ENCODE measurements around the gene HOXA10.

Gene HOXA10

DNA sequence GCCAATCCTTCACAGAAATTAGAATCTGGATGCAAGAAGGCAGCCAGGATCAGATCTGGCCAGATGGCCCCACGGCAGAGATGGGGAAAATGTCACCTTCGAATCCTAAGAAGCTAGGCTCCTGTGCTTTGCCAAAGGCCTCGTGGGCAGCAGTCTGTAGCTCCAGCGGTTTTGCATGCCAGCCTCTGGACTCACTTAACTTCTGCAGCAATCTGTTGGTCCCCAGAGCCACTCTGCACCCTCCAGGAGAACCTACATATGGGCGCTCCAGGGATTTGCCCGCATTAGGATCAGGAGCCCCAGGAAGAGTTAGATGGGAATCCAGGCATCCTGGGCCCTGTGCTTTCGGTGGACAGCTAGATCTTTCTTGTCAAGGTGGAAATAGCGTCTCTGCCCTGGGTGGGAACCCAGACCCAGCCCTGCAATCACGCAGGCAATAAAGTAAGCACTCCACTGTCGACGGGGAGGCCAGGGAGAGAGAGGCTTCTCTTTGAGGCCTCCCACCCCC is 35.9 kb upstream of the HOXA10 start (continued):
- TF ChIP-seq, protein P1, sequence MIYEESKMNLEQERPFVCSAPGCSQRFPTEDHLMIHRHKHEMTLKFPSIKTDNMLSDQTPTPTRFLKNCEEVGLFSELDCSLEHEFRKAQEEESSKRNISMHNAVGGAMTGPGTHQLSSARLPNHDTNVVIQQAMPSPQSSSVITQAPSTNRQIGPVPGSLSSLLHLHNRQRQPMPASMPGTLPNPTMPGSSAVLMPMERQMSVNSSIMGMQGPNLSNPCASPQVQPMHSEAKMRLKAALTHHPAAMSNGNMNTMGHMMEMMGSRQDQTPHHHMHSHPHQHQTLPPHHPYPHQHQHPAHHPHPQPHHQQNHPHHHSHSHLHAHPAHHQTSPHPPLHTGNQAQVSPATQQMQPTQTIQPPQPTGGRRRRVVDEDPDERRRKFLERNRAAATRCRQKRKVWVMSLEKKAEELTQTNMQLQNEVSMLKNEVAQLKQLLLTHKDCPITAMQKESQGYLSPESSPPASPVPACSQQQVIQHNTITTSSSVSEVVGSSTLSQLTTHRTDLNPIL (CRISPR knock-in tag; IDR thresholded peaks at IDR 0.05; ENCODE audit: low read depth) = no peak
- TF ChIP-seq RARB (CRISPR knock-in tag; IDR thresholded peaks at IDR 0.05) = no peak
- TF ChIP-seq ZNF8 (CRISPR knock-in tag; IDR thresholded peaks at IDR 0.05) = no peak
- no peak for TF ChIP-seq ZC3H10 (CRISPR knock-in tag; IDR thresholded peaks at IDR 0.05)
- TF ChIP-seq ISL1 (CRISPR knock-in tag; IDR thresholded peaks at IDR 0.05) = no peak
- TF ChIP-seq SNAI2 (CRISPR knock-in tag; IDR thresholded peaks at IDR 0.05) = no peak
- no peak for TF ChIP-seq ESRRG (CRISPR knock-in tag; IDR thresholded peaks at IDR 0.05)

DNA sequence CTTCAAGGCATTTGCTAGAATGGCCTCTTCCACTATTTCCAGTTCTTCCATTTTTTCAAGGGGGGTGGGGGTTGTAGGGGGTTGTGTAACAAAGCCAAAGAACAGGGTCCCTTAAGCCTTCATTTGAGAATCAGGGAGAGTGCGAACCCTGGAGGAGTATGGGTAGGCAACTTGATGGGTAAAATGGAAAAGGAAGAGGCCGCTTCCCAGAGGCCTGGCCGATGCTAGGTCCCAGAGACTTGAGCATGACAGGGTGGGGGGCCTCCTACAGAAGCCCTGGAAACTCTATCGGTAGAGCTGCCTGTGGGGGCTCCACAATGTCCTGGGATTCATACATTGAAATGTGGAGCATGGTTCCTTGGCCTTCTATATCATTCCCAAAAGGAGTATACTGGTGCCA is 34.9 kb upstream of the HOXA10 start:
- no peak for ATAC-seq
- TF ChIP-seq ZNF70 (CRISPR knock-in tag; IDR thresholded peaks at IDR 0.05) (no peak), ZNF565 (CRISPR knock-in tag; conservative IDR thresholded peaks at IDR 0.05; ENCODE audit: low read depth) (no peak), TCF4 (CRISPR knock-in tag; IDR thresholded peaks at IDR 0.05; ENCODE audit: borderline replicate concordance) (no peak), CSDC2 (CRISPR knock-in tag; IDR thresholded peaks at IDR 0.05) (no peak), ARNTL (CRISPR knock-in tag; IDR thresholded peaks at IDR 0.05; ENCODE audit: borderline replicate concordance, low read depth) (no peak), PPARA (CRISPR knock-in tag; IDR thresholded peaks at IDR 0.05; ENCODE audit: borderline replicate concordance) (no peak), ESRRG (CRISPR knock-in tag; IDR thresholded peaks at IDR 0.05) (no peak), TOX (CRISPR knock-in tag; IDR thresholded peaks at IDR 0.05; ENCODE audit: borderline replicate concordance) (no peak), ZC3H10 (CRISPR knock-in tag; IDR thresholded peaks at IDR 0.05) (no peak), ISL1 (CRISPR knock-in tag; IDR thresholded peaks at IDR 0.05) (no peak), ZFP3 (CRISPR knock-in tag; IDR thresholded peaks at IDR 0.05) (no peak), GLIS3 (CRISPR knock-in tag; IDR thresholded peaks at IDR 0.05) (no peak)
- TF ChIP-seq, protein P2, sequence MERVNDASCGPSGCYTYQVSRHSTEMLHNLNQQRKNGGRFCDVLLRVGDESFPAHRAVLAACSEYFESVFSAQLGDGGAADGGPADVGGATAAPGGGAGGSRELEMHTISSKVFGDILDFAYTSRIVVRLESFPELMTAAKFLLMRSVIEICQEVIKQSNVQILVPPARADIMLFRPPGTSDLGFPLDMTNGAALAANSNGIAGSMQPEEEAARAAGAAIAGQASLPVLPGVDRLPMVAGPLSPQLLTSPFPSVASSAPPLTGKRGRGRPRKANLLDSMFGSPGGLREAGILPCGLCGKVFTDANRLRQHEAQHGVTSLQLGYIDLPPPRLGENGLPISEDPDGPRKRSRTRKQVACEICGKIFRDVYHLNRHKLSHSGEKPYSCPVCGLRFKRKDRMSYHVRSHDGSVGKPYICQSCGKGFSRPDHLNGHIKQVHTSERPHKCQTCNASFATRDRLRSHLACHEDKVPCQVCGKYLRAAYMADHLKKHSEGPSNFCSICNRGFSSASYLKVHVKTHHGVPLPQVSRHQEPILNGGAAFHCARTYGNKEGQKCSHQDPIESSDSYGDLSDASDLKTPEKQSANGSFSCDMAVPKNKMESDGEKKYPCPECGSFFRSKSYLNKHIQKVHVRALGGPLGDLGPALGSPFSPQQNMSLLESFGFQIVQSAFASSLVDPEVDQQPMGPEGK (CRISPR knock-in tag; IDR thresholded peaks at IDR 0.05; ENCODE audit: borderline replicate concordance) = no peak
- TF ChIP-seq, protein P3, sequence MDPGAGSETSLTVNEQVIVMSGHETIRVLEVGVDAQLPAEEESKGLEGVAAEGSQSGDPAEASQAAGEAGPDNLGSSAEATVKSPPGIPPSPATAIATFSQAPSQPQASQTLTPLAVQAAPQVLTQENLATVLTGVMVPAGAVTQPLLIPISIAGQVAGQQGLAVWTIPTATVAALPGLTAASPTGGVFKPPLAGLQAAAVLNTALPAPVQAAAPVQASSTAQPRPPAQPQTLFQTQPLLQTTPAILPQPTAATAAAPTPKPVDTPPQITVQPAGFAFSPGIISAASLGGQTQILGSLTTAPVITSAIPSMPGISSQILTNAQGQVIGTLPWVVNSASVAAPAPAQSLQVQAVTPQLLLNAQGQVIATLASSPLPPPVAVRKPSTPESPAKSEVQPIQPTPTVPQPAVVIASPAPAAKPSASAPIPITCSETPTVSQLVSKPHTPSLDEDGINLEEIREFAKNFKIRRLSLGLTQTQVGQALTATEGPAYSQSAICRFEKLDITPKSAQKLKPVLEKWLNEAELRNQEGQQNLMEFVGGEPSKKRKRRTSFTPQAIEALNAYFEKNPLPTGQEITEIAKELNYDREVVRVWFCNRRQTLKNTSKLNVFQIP (CRISPR knock-in tag; IDR thresholded peaks at IDR 0.05; ENCODE audit: borderline replicate concordance, low read depth) = no peak
- TF ChIP-seq, protein P4, sequence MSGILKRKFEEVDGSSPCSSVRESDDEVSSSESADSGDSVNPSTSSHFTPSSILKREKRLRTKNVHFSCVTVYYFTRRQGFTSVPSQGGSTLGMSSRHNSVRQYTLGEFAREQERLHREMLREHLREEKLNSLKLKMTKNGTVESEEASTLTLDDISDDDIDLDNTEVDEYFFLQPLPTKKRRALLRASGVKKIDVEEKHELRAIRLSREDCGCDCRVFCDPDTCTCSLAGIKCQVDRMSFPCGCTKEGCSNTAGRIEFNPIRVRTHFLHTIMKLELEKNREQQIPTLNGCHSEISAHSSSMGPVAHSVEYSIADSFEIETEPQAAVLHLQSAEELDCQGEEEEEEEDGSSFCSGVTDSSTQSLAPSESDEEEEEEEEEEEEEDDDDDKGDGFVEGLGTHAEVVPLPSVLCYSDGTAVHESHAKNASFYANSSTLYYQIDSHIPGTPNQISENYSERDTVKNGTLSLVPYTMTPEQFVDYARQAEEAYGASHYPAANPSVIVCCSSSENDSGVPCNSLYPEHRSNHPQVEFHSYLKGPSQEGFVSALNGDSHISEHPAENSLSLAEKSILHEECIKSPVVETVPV (CRISPR knock-in tag; IDR thresholded peaks at IDR 0.05) = no peak

DNA sequence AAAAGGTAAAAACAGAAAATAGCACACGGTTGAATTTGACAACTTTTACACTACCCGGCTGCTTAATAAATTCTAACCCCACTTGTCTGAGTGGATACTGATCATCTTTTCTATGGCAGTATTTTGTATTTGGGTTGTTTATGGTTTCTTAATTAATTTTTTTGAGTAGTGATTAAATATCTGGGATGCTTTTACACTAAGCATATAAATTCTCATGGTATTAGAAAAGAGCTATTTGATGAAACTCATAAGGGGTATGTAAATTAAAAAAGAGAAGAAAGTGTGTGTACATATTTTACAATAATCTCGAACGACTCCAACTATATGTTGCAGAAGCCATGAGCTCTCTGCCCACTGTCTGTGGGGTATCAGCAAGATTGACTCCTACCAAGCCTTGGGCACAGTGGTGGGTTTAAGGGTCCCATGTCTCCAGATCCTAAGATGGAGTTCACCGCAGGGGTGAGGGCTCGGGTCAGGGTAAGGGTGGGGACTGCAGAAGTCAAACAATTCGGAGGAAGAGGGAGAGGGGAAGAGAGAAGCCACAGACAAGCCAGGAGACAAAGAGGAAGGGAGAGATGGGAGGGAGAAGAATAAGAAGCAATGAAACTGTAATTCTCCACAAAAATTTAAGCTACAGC is 33.3 kb upstream of the HOXA10 start:
- no peak for TF ChIP-seq ZC3H10 (CRISPR knock-in tag; IDR thresholded peaks at IDR 0.05)
- TF ChIP-seq, protein P5, sequence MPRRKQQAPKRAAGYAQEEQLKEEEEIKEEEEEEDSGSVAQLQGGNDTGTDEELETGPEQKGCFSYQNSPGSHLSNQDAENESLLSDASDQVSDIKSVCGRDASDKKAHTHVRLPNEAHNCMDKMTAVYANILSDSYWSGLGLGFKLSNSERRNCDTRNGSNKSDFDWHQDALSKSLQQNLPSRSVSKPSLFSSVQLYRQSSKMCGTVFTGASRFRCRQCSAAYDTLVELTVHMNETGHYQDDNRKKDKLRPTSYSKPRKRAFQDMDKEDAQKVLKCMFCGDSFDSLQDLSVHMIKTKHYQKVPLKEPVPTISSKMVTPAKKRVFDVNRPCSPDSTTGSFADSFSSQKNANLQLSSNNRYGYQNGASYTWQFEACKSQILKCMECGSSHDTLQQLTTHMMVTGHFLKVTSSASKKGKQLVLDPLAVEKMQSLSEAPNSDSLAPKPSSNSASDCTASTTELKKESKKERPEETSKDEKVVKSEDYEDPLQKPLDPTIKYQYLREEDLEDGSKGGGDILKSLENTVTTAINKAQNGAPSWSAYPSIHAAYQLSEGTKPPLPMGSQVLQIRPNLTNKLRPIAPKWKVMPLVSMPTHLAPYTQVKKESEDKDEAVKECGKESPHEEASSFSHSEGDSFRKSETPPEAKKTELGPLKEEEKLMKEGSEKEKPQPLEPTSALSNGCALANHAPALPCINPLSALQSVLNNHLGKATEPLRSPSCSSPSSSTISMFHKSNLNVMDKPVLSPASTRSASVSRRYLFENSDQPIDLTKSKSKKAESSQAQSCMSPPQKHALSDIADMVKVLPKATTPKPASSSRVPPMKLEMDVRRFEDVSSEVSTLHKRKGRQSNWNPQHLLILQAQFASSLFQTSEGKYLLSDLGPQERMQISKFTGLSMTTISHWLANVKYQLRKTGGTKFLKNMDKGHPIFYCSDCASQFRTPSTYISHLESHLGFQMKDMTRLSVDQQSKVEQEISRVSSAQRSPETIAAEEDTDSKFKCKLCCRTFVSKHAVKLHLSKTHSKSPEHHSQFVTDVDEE (CRISPR knock-in tag; IDR thresholded peaks at IDR 0.05) = no peak
- no peak for TF ChIP-seq ZFP3 (CRISPR knock-in tag; IDR thresholded peaks at IDR 0.05)
- TF ChIP-seq CSDC2 (CRISPR knock-in tag; IDR thresholded peaks at IDR 0.05) = no peak
- TF ChIP-seq, protein P3 (CRISPR knock-in tag; IDR thresholded peaks at IDR 0.05; ENCODE audit: borderline replicate concordance, low read depth) = no peak
- no peak for TF ChIP-seq ZNF565 (CRISPR knock-in tag; conservative IDR thresholded peaks at IDR 0.05; ENCODE audit: low read depth)
- TF ChIP-seq PPARA (CRISPR knock-in tag; IDR thresholded peaks at IDR 0.05; ENCODE audit: borderline replicate concordance) = no peak
- TF ChIP-seq ISL1 (CRISPR knock-in tag; IDR thresholded peaks at IDR 0.05) = no peak
- TF ChIP-seq, protein P4 (CRISPR knock-in tag; IDR thresholded peaks at IDR 0.05) = no peak
- TF ChIP-seq BACH2 (CRISPR knock-in tag; IDR thresholded peaks at IDR 0.05; ENCODE audit: borderline replicate concordance) = no peak
- ATAC-seq = no peak
